C4-2B (cell line): ENCODE measurements around the gene RNF213.

ENCODE experiments used
- CTCF ChIP-seq: fragments of 450-650 bp; conservative IDR thresholded peaks from 2 replicates; pipeline ENCODE4 v1.5.1; 2017; ENCODE audit warnings: mild to moderate bottlenecking
- ZFX ChIP-seq: fragments of 450-650 bp; IDR thresholded peaks from 2 replicates; pipeline ENCODE4 v1.6.1; 2017

GRCh38 chr17:80371196-80371595 is 110.5 kb downstream of the RNF213 start:
- TF ChIP-seq CTCF, result no peak
- no peak for TF ChIP-seq ZFX
